PC-9 (cell line): ENCODE data around the gene PDHX.

Experiments used
- CTCF ChIP-seq: fragments of 200-600 bp; sonication (generic); conservative IDR thresholded peaks from 2 replicates; pipeline ENCODE4 v1.6.1; 2017; ENCODE audit warnings: mixed run types, antibody characterized with exemption, mild to moderate bottlenecking, moderate library complexity
- EZH2 ChIP-seq: fragments of 200-600 bp; sonication (generic); IDR thresholded peaks from 2 replicates; pipeline ENCODE4 v1.8.0; 2017; ENCODE audit warnings: antibody characterized with exemption, low read depth

GRCh38 chr11:34926831-34927132 is 10.4 kb downstream of the PDHX start:
- TF ChIP-seq CTCF (no peak), EZH2 (no peak)
